ENCODE measurements around the gene STK32C.

DNA sequence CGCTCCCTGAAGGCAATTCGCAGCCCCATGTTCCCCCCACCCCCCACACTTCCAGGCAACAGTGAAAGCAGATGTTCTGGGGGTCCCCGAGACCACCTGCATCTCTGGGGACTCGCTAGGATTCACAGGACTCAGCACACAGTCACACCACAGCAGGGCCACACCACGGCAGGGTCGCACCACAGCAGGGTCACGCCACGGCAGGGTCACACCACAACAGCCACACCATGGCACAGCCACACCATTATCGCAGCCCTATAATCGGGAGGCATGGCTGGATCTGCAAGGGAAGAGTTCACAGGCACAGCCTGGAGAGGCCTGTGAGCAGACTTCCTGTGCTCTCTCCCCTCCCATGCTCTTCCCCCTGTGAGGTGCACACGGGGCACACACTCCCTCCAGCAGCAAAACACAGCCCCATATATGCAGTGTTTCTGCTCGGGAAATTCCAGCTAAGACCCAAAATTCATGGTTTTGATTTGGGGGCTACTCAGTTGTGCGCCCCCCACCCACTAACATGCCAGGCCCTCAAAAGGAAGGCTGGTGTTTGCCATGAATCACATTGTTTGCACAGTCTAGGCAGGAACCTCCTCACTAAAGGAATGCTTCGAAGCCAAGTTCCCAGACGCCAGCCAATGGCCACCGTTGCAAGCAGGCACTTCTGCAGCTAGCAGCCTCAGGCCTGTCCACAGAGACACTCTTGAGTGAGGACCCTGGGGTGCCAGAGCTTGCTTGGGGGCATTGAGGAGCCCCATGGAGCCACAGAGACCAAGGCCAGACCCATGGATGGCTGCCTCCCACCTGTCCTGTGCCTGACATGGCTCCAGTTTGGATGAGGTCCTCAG lies 128.0 kb downstream of the STK32C start:
- TF ChIP-seq, protein P1, sequence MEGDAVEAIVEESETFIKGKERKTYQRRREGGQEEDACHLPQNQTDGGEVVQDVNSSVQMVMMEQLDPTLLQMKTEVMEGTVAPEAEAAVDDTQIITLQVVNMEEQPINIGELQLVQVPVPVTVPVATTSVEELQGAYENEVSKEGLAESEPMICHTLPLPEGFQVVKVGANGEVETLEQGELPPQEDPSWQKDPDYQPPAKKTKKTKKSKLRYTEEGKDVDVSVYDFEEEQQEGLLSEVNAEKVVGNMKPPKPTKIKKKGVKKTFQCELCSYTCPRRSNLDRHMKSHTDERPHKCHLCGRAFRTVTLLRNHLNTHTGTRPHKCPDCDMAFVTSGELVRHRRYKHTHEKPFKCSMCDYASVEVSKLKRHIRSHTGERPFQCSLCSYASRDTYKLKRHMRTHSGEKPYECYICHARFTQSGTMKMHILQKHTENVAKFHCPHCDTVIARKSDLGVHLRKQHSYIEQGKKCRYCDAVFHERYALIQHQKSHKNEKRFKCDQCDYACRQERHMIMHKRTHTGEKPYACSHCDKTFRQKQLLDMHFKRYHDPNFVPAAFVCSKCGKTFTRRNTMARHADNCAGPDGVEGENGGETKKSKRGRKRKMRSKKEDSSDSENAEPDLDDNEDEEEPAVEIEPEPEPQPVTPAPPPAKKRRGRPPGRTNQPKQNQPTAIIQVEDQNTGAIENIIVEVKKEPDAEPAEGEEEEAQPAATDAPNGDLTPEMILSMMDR (IDR thresholded peaks at IDR 0.05; ENCODE audit: insufficient read depth, low read depth, low read length), result no peak
- TF ChIP-seq EZH2 (IDR thresholded peaks at IDR 0.05; ENCODE audit: insufficient read depth, low read length), result no peak
